Measurements from ENCODE around the gene OR5AL1.

- TF ChIP-seq POLR2A (IDR thresholded peaks at IDR 0.05; ENCODE audit: low read depth, low read length) (no peak), POLR2AphosphoS5 (IDR thresholded peaks at IDR 0.05; ENCODE audit: low read depth, low read length) (no peak), POU2F2 (IDR thresholded peaks at IDR 0.05; ENCODE audit: low read depth, low read length) (no peak), TAF1 (IDR thresholded peaks at IDR 0.05; ENCODE audit: low read depth, low read length) (no peak), PAX5 (IDR thresholded peaks at IDR 0.05; ENCODE audit: insufficient read depth, low read length, severe bottlenecking) (no peak), SPI1 (IDR thresholded peaks at IDR 0.05; ENCODE audit: low read depth, low read length) (no peak)
Observed at GRCh38 chr11:56457076-56457475, 44.6 kb downstream of the OR5AL1 start.
